ENCODE data around the gene TP53TG5.
A peak's percentile ranks its signal among the peaks of the same experiment; 100 is the strongest.

Gene TP53TG5

DNA sequence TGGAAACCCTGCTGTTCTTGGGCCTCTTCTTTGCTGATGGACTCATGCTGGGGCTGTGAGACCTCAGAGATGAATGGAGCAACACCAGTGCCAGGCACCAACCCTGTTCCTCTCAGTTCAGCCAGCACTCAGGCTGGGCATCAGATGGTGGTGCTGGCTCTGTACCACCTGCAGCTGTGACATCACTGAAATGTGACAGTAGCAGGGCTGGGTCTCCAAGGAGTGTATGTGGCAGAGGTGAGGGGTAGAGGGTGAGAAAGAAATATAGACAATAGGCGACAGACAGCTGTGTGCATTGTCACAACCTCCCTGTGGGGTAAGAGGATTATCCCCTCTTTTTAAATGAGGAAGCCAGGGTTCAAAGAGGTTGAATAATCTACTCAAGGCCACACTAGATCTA is at the start of gene TP53TG5:
TSS of gene TP53TG5 (minus strand) at position 135 of the 400 bp plus-strand sequence. CDS start at position 46, 89 bp downstream.
- DNase-seq = no peak

- no peak for DNase-seq
Observed at GRCh38 chr20:45427236-45428149, 49.4 kb upstream of the TP53TG5 start.

DNA sequence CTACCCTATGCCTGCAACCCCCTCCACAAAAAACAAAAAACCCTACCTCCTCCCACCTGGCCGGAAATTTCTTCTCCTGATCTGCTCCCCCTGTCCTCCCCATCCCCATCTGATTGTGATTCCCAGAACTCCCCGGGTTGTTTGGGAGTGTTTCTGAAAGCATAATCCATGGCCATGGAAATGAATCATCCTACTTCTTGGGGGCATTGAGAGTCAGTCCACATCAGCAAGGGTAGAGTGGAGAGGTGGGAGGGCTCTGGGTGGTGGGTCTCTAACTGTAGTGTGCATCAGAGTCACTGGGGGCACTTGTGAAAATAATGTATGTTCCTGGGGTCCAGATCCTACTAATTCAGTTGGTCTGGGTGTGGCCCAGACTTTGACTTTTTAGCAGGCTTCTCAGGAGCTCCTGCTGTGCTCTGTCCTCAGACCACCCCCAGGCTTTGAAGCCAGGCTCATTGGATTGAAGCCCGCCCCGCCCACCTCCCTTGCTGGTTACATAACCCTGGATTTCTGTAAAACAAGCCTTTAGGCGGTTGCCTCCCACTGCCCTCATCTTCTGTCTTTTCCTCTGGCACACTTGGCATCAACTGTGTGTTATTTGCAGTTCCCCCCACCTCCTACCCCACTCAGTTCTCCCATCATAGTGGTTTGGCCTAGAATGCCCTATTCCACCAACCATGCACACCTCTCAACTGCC is 48.3 kb upstream of the TP53TG5 start:
- no peak for DNase-seq

DNA sequence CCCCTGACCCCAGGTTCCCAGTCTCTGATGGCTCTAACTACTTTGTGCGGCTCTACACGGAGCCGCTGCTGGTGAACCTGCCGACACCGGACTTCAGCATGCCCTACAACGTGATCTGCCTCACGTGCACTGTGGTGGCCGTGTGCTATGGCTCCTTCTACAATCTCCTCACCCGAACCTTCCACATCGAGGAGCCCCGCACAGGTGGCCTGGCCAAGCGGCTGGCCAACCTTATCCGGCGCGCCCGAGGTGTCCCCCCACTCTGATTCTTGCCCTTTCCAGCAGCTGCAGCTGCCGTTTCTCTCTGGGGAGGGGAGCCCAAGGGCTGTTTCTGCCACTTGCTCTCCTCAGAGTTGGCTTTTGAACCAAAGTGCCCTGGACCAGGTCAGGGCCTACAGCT is 47.4 kb upstream of the TP53TG5 start:
- DNase-seq = no peak

DNA sequence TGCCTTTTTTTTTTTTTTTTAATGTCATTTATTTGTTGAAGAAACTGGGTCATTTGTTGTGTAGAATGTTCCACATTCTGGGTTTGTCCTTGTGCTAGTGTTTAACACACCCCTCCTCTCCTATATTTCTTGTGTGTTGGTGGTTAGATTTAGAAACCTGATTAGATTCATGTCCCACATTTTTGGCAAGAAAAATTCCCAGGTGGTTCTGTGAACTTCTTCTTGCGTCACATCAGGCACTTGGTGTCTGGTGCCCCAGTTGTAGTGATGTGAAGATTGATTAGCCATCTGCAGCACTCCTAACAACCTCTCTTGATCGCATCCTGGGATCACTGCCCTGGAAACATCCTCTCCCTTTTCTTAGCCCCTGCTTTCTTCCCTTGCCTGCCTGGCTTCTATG is 45.6 kb upstream of the TP53TG5 start:
- DNase-seq = no peak

GRCh38 chr20:45420125-45420524 is 42.0 kb upstream of the TP53TG5 start:
- no peak for DNase-seq

DNA sequence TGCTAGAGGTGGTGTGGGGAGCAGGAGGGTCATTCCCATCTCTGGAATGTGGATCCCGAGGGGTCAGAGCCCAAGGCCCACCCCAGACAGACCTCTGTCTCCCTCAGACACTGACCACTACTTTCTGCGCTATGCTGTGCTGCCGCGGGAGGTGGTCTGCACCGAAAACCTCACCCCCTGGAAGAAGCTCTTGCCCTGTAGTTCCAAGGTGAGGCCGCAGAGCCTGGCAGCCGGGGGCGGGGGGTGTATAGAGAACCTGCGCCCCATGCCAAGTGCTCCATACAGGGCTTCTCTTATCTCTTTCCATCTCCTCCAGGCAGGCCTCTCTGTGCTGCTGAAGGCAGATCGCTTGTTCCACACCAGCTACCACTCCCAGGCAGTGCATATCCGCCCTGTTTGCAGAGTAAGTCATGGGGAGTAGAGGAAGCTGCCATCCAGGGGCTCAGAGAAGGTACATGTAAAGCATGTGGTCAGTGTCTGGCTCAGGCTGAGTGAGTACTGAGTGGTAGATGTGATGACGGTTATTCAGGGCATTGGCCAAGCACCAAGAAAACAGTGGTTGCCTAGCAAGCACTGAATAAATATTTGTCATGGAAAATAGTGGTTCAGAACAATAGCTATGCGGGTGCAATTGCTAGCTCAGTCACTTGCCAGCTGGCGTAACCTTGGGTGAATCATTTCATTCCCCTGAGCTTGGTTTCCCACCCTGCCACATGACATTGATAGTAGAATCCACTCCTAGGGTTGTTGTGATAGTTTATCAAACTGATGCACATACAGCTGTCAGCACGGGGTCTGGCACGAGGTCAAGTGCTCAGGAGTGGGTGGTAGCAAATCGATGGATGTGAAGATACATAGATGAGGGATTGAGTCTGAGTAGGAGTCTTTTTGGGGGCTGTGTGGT is 41.3 kb upstream of the TP53TG5 start:
- peak; percentile 72 for DNase-seq

DNA sequence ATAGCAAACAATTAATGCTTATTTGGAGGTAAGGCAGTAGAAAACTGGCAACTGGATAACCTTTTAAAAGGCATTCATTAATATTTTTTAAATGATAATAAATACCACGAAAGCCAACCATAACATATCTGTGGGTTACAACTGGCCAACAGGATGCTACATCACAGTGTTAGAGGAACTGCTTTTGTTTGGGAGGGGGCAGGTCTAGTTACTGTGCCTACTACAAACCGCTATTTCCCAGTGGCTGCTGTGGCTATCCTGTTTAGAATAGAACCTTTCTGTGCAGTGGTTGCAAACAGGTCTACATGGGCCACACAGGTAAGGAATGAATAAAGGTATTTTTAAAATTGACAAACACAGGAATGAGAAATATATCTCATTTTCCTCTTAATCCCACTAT is 38.8 kb upstream of the TP53TG5 start:
- no peak for DNase-seq

- DNase-seq = peak; percentile 82
Observed at GRCh38 chr20:45415822-45416637, 37.9 kb upstream of the TP53TG5 start, which contains the start of gene PIGT. TSS of gene PIGT (plus strand) at chr20:45416141. CDS start at chr20:45416157, 16 bp downstream.

GRCh38 chr20:45413479-45413878 is 35.4 kb upstream of the TP53TG5 start:
- no peak for DNase-seq

GRCh38 chr20:45412653-45413052 is 34.5 kb upstream of the TP53TG5 start:
- no peak for DNase-seq

DNA sequence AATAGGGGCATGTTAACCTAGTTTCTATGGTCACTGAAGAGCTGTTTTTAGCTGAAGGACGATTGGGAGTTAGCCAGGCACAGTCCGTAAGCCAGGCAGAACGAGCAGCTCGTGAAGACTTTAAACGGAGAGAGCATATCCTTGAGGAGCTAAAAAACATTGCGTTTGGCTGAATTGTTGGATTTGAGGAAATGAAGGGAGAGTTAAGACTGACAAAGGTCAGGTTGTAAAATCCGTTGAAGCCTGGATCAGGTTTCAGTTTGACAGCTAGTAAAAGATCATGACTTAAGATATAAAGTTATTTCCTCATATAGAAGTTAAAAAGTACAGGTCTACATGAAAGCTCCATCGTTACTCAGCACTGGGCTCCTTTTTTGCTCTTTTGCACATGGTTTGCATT is 32.8 kb upstream of the TP53TG5 start:
- no peak for DNase-seq

DNA sequence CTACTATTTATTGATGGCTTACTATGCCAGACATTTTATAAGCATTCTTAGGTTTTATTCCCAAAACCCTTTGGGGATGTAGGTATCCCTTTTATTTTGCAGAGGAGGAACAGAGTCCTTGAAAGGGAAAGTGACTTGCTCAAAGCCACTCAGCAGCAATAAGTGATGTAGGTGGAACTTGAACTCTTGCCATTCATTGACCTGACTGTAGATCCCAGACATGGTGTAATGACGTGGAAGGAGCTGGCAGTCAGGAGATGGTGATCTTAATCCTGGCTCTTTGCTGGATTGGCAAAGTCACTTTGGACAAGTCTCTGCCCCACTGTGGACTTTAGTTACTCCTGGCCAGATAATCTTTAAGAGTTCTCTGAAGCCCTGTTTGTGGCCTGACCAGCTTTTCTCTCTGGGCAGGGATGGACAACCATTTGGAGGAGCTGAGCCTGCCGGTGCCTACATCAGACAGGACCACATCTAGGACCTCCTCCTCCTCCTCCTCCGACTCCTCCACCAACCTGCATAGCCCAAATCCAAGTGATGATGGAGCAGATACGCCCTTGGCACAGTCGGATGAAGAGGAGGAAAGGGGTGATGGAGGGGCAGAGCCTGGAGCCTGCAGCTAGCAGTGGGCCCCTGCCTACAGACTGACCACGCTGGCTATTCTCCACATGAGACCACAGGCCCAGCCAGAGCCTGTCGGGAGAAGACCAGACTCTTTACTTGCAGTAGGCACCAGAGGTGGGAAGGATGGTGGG is 31.6 kb upstream of the TP53TG5 start:
- no peak for DNase-seq

- no peak for DNase-seq
Observed at GRCh38 chr20:45408646-45409213, 30.6 kb upstream of the TP53TG5 start.

DNA sequence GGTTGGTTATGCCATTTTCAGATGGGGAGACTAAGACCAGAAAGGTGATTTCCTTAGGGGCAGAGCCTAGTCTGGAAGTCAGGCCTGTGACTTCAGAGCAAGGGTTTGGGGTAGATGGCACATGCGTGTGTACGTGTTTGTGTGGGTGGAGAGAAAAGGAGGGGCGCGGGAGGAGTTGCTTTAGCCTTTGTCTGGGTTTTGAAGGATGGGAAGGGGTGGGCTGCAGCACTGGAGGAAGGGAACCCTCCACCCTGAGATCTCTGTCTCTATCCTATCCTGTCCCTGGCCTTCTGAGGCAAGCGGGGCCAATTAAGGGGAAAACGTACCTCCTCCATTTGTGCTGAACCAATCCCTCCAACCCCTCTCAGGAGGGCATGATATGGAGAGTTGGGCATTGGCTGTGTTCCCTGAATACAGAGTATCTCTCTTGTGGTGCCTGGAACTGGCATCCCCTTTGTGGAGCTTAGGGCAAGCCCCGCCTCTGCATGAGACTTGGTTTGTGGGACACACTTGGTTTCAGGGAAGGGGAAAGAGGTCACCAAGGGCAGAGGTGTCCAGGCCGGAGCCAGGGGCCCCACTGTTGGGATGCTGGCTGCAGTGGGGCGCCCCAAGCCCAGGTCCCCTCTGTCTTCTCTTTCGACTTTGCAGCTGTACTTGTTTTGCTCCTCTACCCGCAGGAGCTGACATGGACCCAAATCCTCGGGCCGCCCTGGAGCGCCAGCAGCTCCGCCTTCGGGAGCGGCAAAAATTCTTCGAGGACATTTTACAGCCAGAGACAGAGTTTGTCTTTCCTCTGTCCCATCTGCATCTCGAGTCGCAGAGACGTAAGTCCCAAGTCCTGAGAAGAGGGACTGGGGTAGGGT is 29.9 kb upstream of the TP53TG5 start, which contains the start of gene DBNDD2:
TSS of gene DBNDD2 (plus strand) at position 507 of the 863 bp plus-strand sequence. CDS start at position 686, 179 bp downstream.
- DNase-seq = no peak

DNA sequence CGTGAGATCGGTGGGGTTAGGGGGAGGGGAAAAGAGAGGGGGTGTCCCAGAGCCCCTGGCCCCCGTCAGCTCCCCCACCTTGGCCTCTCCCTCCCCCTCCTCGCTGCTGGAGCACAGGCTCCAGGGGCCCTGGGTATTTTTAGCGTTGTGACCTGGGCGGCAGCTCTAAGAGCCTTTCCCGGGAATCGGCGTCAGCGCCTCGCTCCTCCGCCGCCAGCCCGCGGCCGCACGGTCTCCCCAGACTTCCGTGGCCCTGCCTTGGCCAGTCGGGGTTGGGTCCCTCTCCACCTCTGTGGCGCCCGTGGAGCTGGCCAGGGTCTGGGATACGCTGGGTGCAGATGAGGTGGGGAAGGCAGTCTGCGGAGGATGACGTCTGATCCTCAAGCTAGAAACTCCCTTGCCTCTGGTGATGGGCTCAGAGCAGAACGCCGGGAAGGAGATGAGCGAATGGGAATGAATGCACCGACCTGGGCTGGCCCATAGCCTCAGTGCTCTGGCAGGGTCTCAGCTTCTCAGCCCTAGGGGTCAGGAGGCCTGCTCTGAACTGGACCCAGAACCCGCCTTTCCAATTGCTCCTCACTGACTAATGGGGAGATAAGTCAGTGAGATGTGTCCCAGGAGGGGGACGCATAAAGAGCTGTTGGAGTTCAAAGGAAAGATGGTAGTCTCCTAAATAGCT is 29.1 kb upstream of the TP53TG5 start:
- no peak for DNase-seq

GRCh38 chr20:45406260-45407066 is 28.3 kb upstream of the TP53TG5 start:
- DNase-seq = peak; percentile 16

DNA sequence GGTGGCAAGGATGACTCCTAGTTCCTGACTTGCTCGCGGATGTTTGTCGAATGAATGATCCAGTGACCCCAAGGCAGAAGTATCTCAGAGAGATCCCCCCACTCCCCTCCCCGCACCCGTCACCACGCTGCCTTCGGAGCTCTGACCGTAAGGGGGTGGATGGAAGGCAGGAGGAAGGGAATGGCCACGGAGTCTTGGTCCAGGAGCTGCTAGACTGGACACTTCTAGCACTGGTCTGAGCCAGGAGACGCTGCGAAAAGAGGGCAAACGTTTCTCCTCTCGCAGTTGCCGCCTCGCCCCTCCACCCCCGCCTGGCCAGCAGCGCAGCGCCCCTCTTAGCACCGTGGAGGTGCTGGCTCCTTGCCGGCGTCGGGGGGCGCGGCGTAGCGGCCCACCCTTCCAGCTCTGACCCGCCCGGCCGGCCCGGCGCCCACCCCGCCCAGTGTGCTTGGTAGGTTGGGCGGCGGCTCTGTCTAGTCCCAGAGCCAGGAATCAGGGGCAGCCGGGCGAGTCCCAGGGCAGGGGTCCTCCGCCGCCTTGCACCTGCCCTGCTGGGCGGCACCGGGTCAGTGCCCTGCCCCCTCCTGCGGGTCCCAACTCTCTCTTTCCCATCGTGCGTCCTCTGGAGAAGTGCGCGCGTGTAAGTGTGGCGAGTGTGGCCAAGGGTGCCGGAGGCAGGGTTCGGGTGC is 27.6 kb upstream of the TP53TG5 start:
- no peak for DNase-seq
